Endodermal cell (in vitro differentiated cells): ENCODE measurements around the gene EZR. TPM values are rescaled to one million over a fixed set of nuclear protein-coding genes. Genes with fewer than 3 reads are reported as not detected.

ENCODE experiments used
- DNase-seq: peaks from one replicate; pipeline ENCODE4 v3.0.0-alpha.2; 2017
- H3K27ac ChIP-seq: 2 replicates; pipeline ENCODE4 v1.5.1; 2013; ENCODE audit warnings: mild to moderate bottlenecking, low read depth, low read length, moderate library complexity
- H3K27me3 ChIP-seq: 2 replicates; pipeline ENCODE4 v1.6.1; 2013; ENCODE audit warnings: mild to moderate bottlenecking, low read length, moderate library complexity; ENCODE audit not compliant: insufficient read depth, control insufficient read depth, poor library complexity, severe bottlenecking
- H3K36me3 ChIP-seq: 2 replicates; pipeline ENCODE4 v1.7.0; 2013; ENCODE audit warnings: mild to moderate bottlenecking, low read length, moderate library complexity; ENCODE audit not compliant: control insufficient read depth, insufficient read depth
- H3K4me1 ChIP-seq: one replicate; pipeline ENCODE4 v1.7.0; 2013; ENCODE audit warnings: low read length; ENCODE audit not compliant: control insufficient read depth, insufficient read depth
- H3K4me3 ChIP-seq: 2 replicates; pipeline ENCODE4 v1.5.1; 2013; ENCODE audit warnings: mild to moderate bottlenecking, low read length, moderate library complexity
- H3K9ac ChIP-seq: 2 replicates; pipeline ENCODE4 v1.6.1; 2013; ENCODE audit warnings: mild to moderate bottlenecking, low read length, moderate library complexity; ENCODE audit not compliant: poor library complexity, severe bottlenecking; ENCODE audit errors: extremely low read depth
- H3K9me3 ChIP-seq: 2 replicates; pipeline ENCODE4 v1.6.1; 2013; ENCODE audit warnings: mild to moderate bottlenecking, low read length, moderate library complexity; ENCODE audit not compliant: control insufficient read depth
- H3K27ac Mint-ChIP-seq: 2 replicates; pipeline ENCODE4 v1.8.0; 2020; ENCODE audit warnings: mixed read lengths
- H3K27me3 Mint-ChIP-seq: 2 replicates; pipeline ENCODE4 v1.8.0; 2021; ENCODE audit warnings: mild to moderate bottlenecking, mixed read lengths; ENCODE audit not compliant: insufficient read depth
- H3K36me3 Mint-ChIP-seq: 2 replicates; pipeline ENCODE4 v1.8.0; 2020; ENCODE audit warnings: low read depth, mixed read lengths
- H3K4me1 Mint-ChIP-seq: 2 replicates; pipeline ENCODE4 v1.8.0; 2020; ENCODE audit warnings: mixed read lengths
- H3K4me3 Mint-ChIP-seq: 2 replicates; pipeline ENCODE4 v1.8.0; 2020; ENCODE audit warnings: mild to moderate bottlenecking, moderate library complexity, mixed read lengths
- H3K9me3 Mint-ChIP-seq: 2 replicates; pipeline ENCODE4 v1.8.0; 2020; ENCODE audit warnings: mild to moderate bottlenecking, mixed read lengths
- WGBS, 2 experiments: methylation state at CpG; one replicate each; pipeline versions ENCODE4 v1.1.5 to v1.1.7; 2013; ENCODE audit warnings: missing lambda C conversion rate in 2 of 2, mixed read lengths in 1 of 2; ENCODE audit not compliant: insufficient coverage in 1 of 2, insufficient read length in 1 of 2; 5-methylcytosine and 5-hydroxymethylcytosine counted together
- total RNA-seq, 2 donors: library from RNA; stranded (reverse); fragmentation: NEBNext Ultra II Directional in 1 of 2; extraction: Animal tissue kit (Norgen Biotek cat#: 25700) in 1 of 2; gene quantifications; 2 replicates in 1 of 2; 3 replicates in 1 of 2; pipeline ENCODE4 v1.2.1, GENCODE V29; 2021
- TF ChIP-seq, protein P1 (sequence below): fragments of 200-600 bp; sonication (generic); conservative IDR thresholded peaks from 2 replicates; pipeline ENCODE4 v1.5.0; 2021; ENCODE audit warnings: antibody characterized with exemption, mild to moderate bottlenecking

EZR gene
- total RNA-seq, 2 donors from 2014 or later, result 145 to 209 TPM

DNA sequence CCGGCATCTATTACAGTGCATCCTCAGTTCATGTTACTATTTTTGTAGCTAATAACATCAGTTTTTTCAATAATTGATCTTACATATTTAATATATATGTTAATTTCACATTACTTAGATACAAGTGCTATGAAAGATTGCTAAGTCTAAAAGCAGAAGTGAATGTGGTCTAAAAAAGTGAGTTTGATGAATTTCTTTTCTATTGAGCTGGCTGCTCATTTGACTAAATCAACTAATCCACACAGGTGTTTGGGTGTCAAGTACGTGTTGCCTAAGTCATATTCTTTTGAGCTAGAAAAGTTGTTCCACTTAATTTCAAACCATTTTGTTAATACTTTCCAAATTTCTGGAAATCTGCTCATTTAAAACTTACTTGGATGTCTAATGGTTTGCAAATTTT, 46.6 kb upstream of the EZR start:
- no peaks in the 10 kb centered on the region for H3K9me3 Mint-ChIP-seq
- no peak overlapping the region for H3K4me3 Mint-ChIP-seq
- TF ChIP-seq, protein P1, sequence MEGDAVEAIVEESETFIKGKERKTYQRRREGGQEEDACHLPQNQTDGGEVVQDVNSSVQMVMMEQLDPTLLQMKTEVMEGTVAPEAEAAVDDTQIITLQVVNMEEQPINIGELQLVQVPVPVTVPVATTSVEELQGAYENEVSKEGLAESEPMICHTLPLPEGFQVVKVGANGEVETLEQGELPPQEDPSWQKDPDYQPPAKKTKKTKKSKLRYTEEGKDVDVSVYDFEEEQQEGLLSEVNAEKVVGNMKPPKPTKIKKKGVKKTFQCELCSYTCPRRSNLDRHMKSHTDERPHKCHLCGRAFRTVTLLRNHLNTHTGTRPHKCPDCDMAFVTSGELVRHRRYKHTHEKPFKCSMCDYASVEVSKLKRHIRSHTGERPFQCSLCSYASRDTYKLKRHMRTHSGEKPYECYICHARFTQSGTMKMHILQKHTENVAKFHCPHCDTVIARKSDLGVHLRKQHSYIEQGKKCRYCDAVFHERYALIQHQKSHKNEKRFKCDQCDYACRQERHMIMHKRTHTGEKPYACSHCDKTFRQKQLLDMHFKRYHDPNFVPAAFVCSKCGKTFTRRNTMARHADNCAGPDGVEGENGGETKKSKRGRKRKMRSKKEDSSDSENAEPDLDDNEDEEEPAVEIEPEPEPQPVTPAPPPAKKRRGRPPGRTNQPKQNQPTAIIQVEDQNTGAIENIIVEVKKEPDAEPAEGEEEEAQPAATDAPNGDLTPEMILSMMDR, result no peak
- DNase-seq, result no peak
- 86 to 100% methylated on average over 1 of the region's 2 CpGs for WGBS, 2 experiments
- H3K27ac ChIP-seq, result no peak overlapping the region
- no peaks in the 10 kb centered on the region for H3K9me3 ChIP-seq
- H3K4me1 Mint-ChIP-seq, result peaks cover 26% of the 10 kb centered on the region
- no peaks in the 10 kb centered on the region for H3K27me3 ChIP-seq
- no peak overlapping the region for H3K27ac Mint-ChIP-seq
- no peak overlapping the region for H3K9ac ChIP-seq
- no peaks in the 10 kb centered on the region for H3K36me3 Mint-ChIP-seq
- no peaks in the 10 kb centered on the region for H3K36me3 ChIP-seq
- H3K27me3 Mint-ChIP-seq, result no peaks in the 10 kb centered on the region
- H3K4me3 ChIP-seq, result no peak overlapping the region
- H3K4me1 ChIP-seq, result peaks cover 4% of the 10 kb centered on the region

DNA sequence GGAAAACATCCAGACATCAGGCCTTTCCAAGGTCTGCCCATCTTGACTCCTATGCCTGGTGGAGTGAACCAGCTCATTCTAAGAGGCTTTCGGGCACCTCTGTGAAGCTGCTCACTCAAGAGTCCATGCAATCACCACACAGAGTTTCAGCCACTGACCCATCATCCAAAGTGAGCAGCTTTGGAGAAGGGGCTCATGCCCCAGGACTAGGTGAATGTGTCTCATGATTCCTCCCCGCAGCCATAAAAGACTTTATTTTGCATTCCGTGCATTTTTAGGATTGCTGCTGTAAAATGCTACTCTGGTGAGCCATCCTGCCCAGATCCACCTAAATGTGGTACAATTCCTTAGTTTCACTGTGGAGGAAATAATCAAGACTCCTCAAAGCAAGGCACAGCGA, 44.5 kb upstream of the EZR start:
- Histone ChIP-seq H3K9ac (no peak overlapping the region), H3K4me1 (peaks cover 4% of the 10 kb centered on the region), H3K9me3 (no peaks in the 10 kb centered on the region), H3K4me3 (no peak overlapping the region), H3K27ac (no peak overlapping the region), H3K36me3 (no peaks in the 10 kb centered on the region), H3K27me3 (no peaks in the 10 kb centered on the region)
- peaks cover 18% of the 10 kb centered on the region for H3K4me1 Mint-ChIP-seq
- H3K36me3 Mint-ChIP-seq, result no peaks in the 10 kb centered on the region
- TF ChIP-seq, protein P1, result no peak
- H3K4me3 Mint-ChIP-seq, result no peak overlapping the region
- DNase-seq, result peak; percentile 51
- no peaks in the 10 kb centered on the region for H3K9me3 Mint-ChIP-seq
- H3K27me3 Mint-ChIP-seq, result no peaks in the 10 kb centered on the region
- H3K27ac Mint-ChIP-seq, result peak overlapping the region; percentile 80
- 94 to 95% methylated on average over 4 of the region's 4 CpGs for WGBS, 2 experiments

DNA sequence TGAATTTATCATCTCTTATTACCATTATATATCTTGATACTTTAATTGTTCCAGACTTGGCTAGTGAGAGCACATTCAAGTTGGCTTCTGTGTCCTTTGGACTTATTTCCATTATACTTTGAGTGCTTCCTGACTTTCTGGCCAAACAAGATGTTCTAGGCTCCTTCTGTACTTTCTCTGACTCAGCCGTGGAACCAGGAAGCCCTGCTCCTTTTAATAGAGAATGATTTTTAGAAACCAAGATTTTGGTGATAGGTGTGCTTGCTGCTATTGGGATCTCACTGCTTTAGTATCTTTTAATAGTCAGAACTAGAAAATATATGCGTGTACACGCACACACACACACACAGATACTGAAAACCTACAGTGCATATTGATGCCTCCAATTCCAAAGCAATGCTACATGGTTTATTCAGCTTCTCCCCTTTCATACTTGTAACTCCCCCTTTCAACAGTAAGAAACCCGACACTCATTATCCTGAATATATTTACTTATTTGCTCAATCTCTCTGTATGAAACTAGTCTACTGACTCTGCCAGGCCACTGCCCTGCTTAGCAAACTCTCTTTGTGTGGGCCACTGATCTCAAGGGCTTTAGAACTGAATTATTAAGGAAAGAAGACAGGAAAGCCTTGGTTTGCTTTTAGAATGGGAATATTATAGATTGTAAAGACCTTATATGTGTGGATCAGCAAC, 42.7 kb upstream of the EZR start:
- WGBS, 2 experiments, result 90 to 100% methylated on average over 3 to 4 of the region's 4 CpGs
- Histone ChIP-seq H3K9me3 (no peaks in the 10 kb centered on the region), H3K4me3 (no peak overlapping the region), H3K27me3 (no peaks in the 10 kb centered on the region), H3K9ac (no peak overlapping the region), H3K36me3 (no peaks in the 10 kb centered on the region), H3K27ac (no peak overlapping the region), H3K4me1 (no peaks in the 10 kb centered on the region)
- Mint-ChIP-seq H3K27me3 (no peaks in the 10 kb centered on the region), H3K9me3 (no peaks in the 10 kb centered on the region), H3K4me1 (peaks cover 16% of the 10 kb centered on the region), H3K27ac (no peak overlapping the region), H3K36me3 (no peaks in the 10 kb centered on the region), H3K4me3 (no peak overlapping the region)
- no peak for DNase-seq
- TF ChIP-seq, protein P1, result no peak
